B cell (primary cell): Measurements from ENCODE around the gene BCL2.

Experiments
- CTCF ChIP-seq: fragments of 200-600 bp; IDR thresholded peaks from one replicate; pipeline ENCODE4 v1.8.0; 2022; ENCODE audit warnings: antibody characterized with exemption, mild to moderate bottlenecking
- EZH2 ChIP-seq: IDR thresholded peaks from 2 replicates; pipeline ENCODE4 v1.6.1; 2012; ENCODE audit warnings: borderline replicate concordance, low read depth, mild to moderate bottlenecking, moderate library complexity, low read length; ENCODE audit not compliant: insufficient read depth, poor library complexity, severe bottlenecking

- TF ChIP-seq CTCF = no peak
- TF ChIP-seq EZH2 = no peak
Measured at GRCh38 chr18:63265326-63265725, 54.2 kb downstream of the BCL2 start.
